ENCODE measurements around the gene MAST4. TPM values are rescaled to one million over a fixed set of nuclear protein-coding genes. Genes with fewer than 3 reads are reported as not detected.

The MAST4 gene
- total RNA-seq, 2 donors from 2014 or later: 11.0 to 11.5 TPM

- 86% methylated on average over 3 of the region's 3 CpGs for WGBS, 2 experiments (ENCODE audit: insufficient coverage in 1 of 2, insufficient read length in 1 of 2)
- H3K36me3 ChIP-seq (ENCODE audit: control insufficient read depth, insufficient read depth, low read length): no peaks in the 10 kb centered on the region
Measured at GRCh38 chr5:67031692-67032091, 435.5 kb downstream of the MAST4 start.

DNA sequence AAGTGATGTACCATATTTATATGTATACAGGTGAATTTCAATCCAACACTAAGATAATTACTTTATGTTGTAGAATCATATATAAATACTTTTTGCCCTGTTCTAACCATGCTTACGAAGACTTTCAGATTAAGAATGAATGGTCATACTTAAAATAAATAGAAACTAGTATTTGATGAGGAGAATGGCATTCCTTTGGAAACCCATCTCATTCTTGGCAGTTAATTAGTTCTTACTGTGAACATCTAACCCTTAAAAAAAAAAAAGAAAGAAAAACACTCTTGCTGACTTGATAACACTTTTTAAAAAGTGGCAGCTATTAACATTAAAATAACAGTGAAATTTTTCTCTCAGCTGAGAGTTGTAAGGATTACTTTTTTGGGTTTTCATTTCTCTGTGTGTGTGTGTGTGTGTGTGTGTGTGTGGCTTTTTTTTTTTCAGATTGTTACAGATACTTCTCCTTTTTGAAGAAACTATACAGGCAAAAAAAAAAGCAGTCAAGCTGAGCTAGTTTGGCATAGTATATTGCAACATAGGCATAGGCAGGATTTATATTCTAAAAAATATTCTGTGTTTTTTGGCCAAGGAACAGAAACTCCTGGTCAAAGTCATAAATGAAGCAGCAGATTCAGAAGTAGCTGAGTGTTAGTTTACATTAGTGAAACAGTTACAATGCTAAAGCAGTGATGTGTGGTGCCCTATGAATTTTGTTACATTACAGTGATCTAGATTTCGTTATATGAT lies 436.9 kb downstream of the MAST4 start:
- Histone ChIP-seq H3K27ac (ENCODE audit: low read depth, low read length) (no peak overlapping the region), H3K27me3 (ENCODE audit: control insufficient read depth, insufficient read depth, low read length, poor library complexity, severe bottlenecking) (no peaks in the 10 kb centered on the region), H3K4me1 (ENCODE audit: control insufficient read depth, insufficient read depth, low read length) (peaks cover 5% of the 10 kb centered on the region), H3K9ac (ENCODE audit: extremely low read depth, low read length, poor library complexity, severe bottlenecking) (no peak overlapping the region), H3K4me3 (ENCODE audit: low read length) (no peak overlapping the region), H3K36me3 (ENCODE audit: control insufficient read depth, insufficient read depth, low read length) (no peaks in the 10 kb centered on the region), H3K9me3 (ENCODE audit: control insufficient read depth, low read length) (no peaks in the 10 kb centered on the region)
- peaks cover 45% of the 10 kb centered on the region for H3K4me1 Mint-ChIP-seq
- H3K4me3 Mint-ChIP-seq: no peak overlapping the region
- TF ChIP-seq, protein P1, sequence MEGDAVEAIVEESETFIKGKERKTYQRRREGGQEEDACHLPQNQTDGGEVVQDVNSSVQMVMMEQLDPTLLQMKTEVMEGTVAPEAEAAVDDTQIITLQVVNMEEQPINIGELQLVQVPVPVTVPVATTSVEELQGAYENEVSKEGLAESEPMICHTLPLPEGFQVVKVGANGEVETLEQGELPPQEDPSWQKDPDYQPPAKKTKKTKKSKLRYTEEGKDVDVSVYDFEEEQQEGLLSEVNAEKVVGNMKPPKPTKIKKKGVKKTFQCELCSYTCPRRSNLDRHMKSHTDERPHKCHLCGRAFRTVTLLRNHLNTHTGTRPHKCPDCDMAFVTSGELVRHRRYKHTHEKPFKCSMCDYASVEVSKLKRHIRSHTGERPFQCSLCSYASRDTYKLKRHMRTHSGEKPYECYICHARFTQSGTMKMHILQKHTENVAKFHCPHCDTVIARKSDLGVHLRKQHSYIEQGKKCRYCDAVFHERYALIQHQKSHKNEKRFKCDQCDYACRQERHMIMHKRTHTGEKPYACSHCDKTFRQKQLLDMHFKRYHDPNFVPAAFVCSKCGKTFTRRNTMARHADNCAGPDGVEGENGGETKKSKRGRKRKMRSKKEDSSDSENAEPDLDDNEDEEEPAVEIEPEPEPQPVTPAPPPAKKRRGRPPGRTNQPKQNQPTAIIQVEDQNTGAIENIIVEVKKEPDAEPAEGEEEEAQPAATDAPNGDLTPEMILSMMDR (conservative IDR thresholded peaks at IDR 0.05): no peak
- no peaks in the 10 kb centered on the region for H3K9me3 Mint-ChIP-seq
- H3K27me3 Mint-ChIP-seq (ENCODE audit: insufficient read depth): no peaks in the 10 kb centered on the region
- WGBS, 2 experiments (ENCODE audit: insufficient coverage in 1 of 2, insufficient read length in 1 of 2): 86 to 89% methylated on average over 1 of the region's 2 CpGs
- no peak for DNase-seq
- no peaks in the 10 kb centered on the region for H3K36me3 Mint-ChIP-seq (ENCODE audit: low read depth)
- H3K27ac Mint-ChIP-seq: no peak overlapping the region

More at GRCh38 chr5:67031692-67032091, 435.5 kb downstream of the MAST4 start:
- H3K9me3 Mint-ChIP-seq: no peaks in the 10 kb centered on the region
- DNase-seq: no peak
- H3K4me3 Mint-ChIP-seq: no peak overlapping the region
- TF ChIP-seq, protein P1 (conservative IDR thresholded peaks at IDR 0.05): no peak
- Histone ChIP-seq H3K9ac (ENCODE audit: extremely low read depth, low read length, poor library complexity, severe bottlenecking) (no peak overlapping the region), H3K4me1 (ENCODE audit: control insufficient read depth, insufficient read depth, low read length) (peaks cover 5% of the 10 kb centered on the region), H3K4me3 (ENCODE audit: low read length) (no peak overlapping the region), H3K9me3 (ENCODE audit: control insufficient read depth, low read length) (no peaks in the 10 kb centered on the region), H3K27me3 (ENCODE audit: control insufficient read depth, insufficient read depth, low read length, poor library complexity, severe bottlenecking) (no peaks in the 10 kb centered on the region), H3K27ac (ENCODE audit: low read depth, low read length) (no peak overlapping the region)
- no peak overlapping the region for H3K27ac Mint-ChIP-seq
- H3K27me3 Mint-ChIP-seq (ENCODE audit: insufficient read depth): no peaks in the 10 kb centered on the region
- H3K4me1 Mint-ChIP-seq: peaks cover 48% of the 10 kb centered on the region
- no peaks in the 10 kb centered on the region for H3K36me3 Mint-ChIP-seq (ENCODE audit: low read depth)

GRCh38 chr5:67033880-67034651 lies 437.9 kb downstream of the MAST4 start:
- no peaks in the 10 kb centered on the region for H3K27me3 Mint-ChIP-seq (ENCODE audit: insufficient read depth)
- no peaks in the 10 kb centered on the region for H3K9me3 ChIP-seq (ENCODE audit: control insufficient read depth, low read length)
- 91 to 96% methylated on average over 7 of the region's 8 CpGs for WGBS, 2 experiments (ENCODE audit: insufficient coverage in 1 of 2, insufficient read length in 1 of 2)
- H3K36me3 Mint-ChIP-seq (ENCODE audit: low read depth): no peaks in the 10 kb centered on the region
- no peak overlapping the region for H3K4me3 Mint-ChIP-seq
- H3K36me3 ChIP-seq (ENCODE audit: control insufficient read depth, insufficient read depth, low read length): no peaks in the 10 kb centered on the region
- H3K9me3 Mint-ChIP-seq: no peaks in the 10 kb centered on the region
- H3K27ac Mint-ChIP-seq: no peak overlapping the region
- no peak overlapping the region for H3K9ac ChIP-seq (ENCODE audit: extremely low read depth, low read length, poor library complexity, severe bottlenecking)
- H3K4me1 Mint-ChIP-seq: peaks cover 43% of the 10 kb centered on the region
- DNase-seq: no peak
- TF ChIP-seq, protein P1 (conservative IDR thresholded peaks at IDR 0.05): no peak
- no peak overlapping the region for H3K4me3 ChIP-seq (ENCODE audit: low read length)
- peaks cover 5% of the 10 kb centered on the region for H3K4me1 ChIP-seq (ENCODE audit: control insufficient read depth, insufficient read depth, low read length)
- no peaks in the 10 kb centered on the region for H3K27me3 ChIP-seq (ENCODE audit: control insufficient read depth, insufficient read depth, low read length, poor library complexity, severe bottlenecking)
- no peak overlapping the region for H3K27ac ChIP-seq (ENCODE audit: low read depth, low read length)

Measured in endodermal cell (in vitro differentiated cells).